Neural cell (in vitro differentiated cells): Measurements from ENCODE around the gene SLC17A9. TPM values are rescaled to one million over a fixed set of nuclear protein-coding genes. Genes with fewer than 3 reads are reported as not detected.

Source experiments
- H2AFZ ChIP-seq: fragments of 200-600, 300-800 bp; sonication (generic), shearing (Covaris generic); 2 replicates; pipeline ENCODE4 v1.6.0; 2014; ENCODE audit warnings: low read depth, mild to moderate bottlenecking, antibody characterized with exemption, low read length, moderate library complexity
- H3F3A ChIP-seq: fragments of 200-600 bp; shearing (Covaris generic); 2 replicates; pipeline ENCODE4 v1.6.1; 2016; ENCODE audit warnings: mild to moderate bottlenecking, moderate library complexity, mixed read lengths, antibody characterized with exemption, low read length; ENCODE audit not compliant: insufficient read depth, poor library complexity, severe bottlenecking
- H3K27ac ChIP-seq: fragments of 200-600, 300-800 bp; sonication (generic), shearing (Covaris generic); 2 replicates; pipeline ENCODE4 v1.5.1; 2014; ENCODE audit warnings: mild to moderate bottlenecking, low read length, moderate library complexity
- H3K27me3 ChIP-seq: fragments of 300-800, 200-600 bp; sonication (generic), shearing (Covaris generic); 2 replicates; pipeline ENCODE4 v1.6.0; 2014; ENCODE audit warnings: mild to moderate bottlenecking, low read depth, low read length, moderate library complexity; ENCODE audit not compliant: insufficient read depth
- H3K36me3 ChIP-seq: fragments of 300-800, 200-600 bp; sonication (generic), shearing (Covaris generic); 2 replicates; pipeline ENCODE4 v1.5.1; 2014; ENCODE audit warnings: mild to moderate bottlenecking, antibody characterized with exemption, low read length, moderate library complexity; ENCODE audit not compliant: insufficient read depth
- H3K4me2 ChIP-seq: fragments of 300-800, 200-600 bp; sonication (generic), shearing (Covaris generic); 2 replicates; pipeline ENCODE4 v1.6.0; 2014; ENCODE audit warnings: mild to moderate bottlenecking, low read length
- H3K4me3 ChIP-seq: fragments of 300-800, 200-600 bp; sonication (generic), shearing (Covaris generic); 2 replicates; pipeline ENCODE4 v1.5.1; 2014; ENCODE audit warnings: mild to moderate bottlenecking, low read length, moderate library complexity
- H3K79me2 ChIP-seq: fragments of 200-600 bp; shearing (Covaris generic); replicated peaks from 2 replicates; pipeline ENCODE4 v1.6.0; 2014; ENCODE audit warnings: mild to moderate bottlenecking, low read length, moderate library complexity; ENCODE audit not compliant: insufficient read depth
- H3K9ac ChIP-seq: fragments of 300-800, 200-600 bp; sonication (generic), shearing (Covaris generic); 2 replicates; pipeline ENCODE4 v1.6.1; 2016; ENCODE audit warnings: mild to moderate bottlenecking, low read length, mixed read lengths
- H3K9me2 ChIP-seq: fragments of 200-600 bp; shearing (Covaris generic); 2 replicates; pipeline ENCODE4 v1.6.1; 2016; ENCODE audit warnings: mild to moderate bottlenecking, low read length, mixed read lengths; ENCODE audit not compliant: insufficient read depth
- H3K9me3 ChIP-seq: fragments of 200-600, 300-800 bp; sonication (generic), shearing (Covaris generic); 2 replicates; pipeline ENCODE4 v1.6.1; 2016; ENCODE audit warnings: mild to moderate bottlenecking, mixed run types, low read length, moderate library complexity, mixed read lengths
- H4K20me1 ChIP-seq: fragments of 200-600 bp; shearing (Covaris generic); 2 replicates; pipeline ENCODE4 v1.6.1; 2016; ENCODE audit warnings: mild to moderate bottlenecking, mixed run types; ENCODE audit not compliant: insufficient read depth
- EP300 ChIP-seq: fragments of 450-650 bp; conservative IDR thresholded peaks from 2 replicates; pipeline ENCODE4 v1.6.1; 2014; ENCODE audit warnings: antibody characterized with exemption, mild to moderate bottlenecking, moderate library complexity; ENCODE audit not compliant: poor library complexity, severe bottlenecking
- EZH2 ChIP-seq: fragments of 200-600, 300-800 bp; shearing (Covaris generic), sonication (generic); IDR thresholded peaks from 2 replicates; pipeline ENCODE4 v1.6.1; 2014; ENCODE audit warnings: antibody characterized with exemption, low read length, borderline replicate concordance, mild to moderate bottlenecking; ENCODE audit not compliant: insufficient read depth, poor library complexity, severe bottlenecking
- MXI1 ChIP-seq: fragments of 450-650 bp; conservative IDR thresholded peaks from 2 replicates; pipeline ENCODE4 v1.6.1; 2014; ENCODE audit warnings: antibody characterized with exemption, mild to moderate bottlenecking; ENCODE audit not compliant: poor library complexity, severe bottlenecking
- POLR2AphosphoS5 ChIP-seq: IDR thresholded peaks from 2 replicates; pipeline ENCODE4 v1.6.1; 2012
- RAD21 ChIP-seq: fragments of 450-650 bp; conservative IDR thresholded peaks from 2 replicates; pipeline ENCODE4 v1.6.1; 2014; ENCODE audit warnings: antibody characterized with exemption, mild to moderate bottlenecking, moderate library complexity
- SMC3 ChIP-seq: fragments of 450-650 bp; conservative IDR thresholded peaks from 2 replicates; pipeline ENCODE4 v1.6.1; 2014; ENCODE audit warnings: antibody characterized with exemption, mild to moderate bottlenecking, moderate library complexity; ENCODE audit not compliant: poor library complexity
- TAF1 ChIP-seq: IDR thresholded peaks from 2 replicates; pipeline ENCODE4 v1.6.1; 2012; ENCODE audit warnings: low read depth
- polyA plus RNA-seq: library from polyadenylated mRNA; depleted of rRNA; stranded (reverse); fragments of >200 nt; gene quantifications from 2 replicates; pipeline ENCODE4 v1.2.3, GENCODE V29; 2014
- TF ChIP-seq, protein P1 (sequence below): fragments of 450-650 bp; IDR thresholded peaks from 2 replicates; pipeline ENCODE4 v1.5.1; 2014; ENCODE audit warnings: antibody characterized with exemption, mild to moderate bottlenecking, moderate library complexity; ENCODE audit not compliant: poor library complexity, severe bottlenecking
- TF ChIP-seq, protein P2 (sequence below): IDR thresholded peaks from 2 replicates; pipeline ENCODE4 v1.6.1; 2012; ENCODE audit warnings: borderline replicate concordance

Gene SLC17A9
- polyA plus RNA-seq, 1 donor from 2014 or later: not detected

DNA sequence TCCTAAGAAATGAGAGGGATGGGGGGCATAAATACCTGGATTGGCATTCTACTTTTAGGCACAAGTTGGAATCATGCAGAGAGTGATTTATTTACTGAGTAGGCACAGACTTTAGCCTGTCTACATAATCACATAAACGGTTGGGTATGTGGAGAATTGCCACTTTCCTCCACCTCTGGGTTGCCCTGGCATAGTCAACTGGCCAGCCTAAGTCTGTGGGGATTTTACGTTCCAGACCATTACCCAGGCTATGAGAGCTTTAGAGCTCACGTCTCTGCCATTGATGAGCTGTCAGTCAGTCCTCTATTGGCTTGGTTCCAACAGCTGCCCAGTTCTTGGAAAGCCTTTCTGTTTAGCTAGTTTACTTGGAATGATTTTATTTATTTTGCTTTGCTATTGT, 59.3 kb downstream of the SLC17A9 start:
- Histone ChIP-seq H3K36me3 (no peaks in the 10 kb centered on the region), H3K4me2 (no peak overlapping the region), H3K9me3 (peaks cover 3% of the 10 kb centered on the region), H3K9me2 (no peaks in the 10 kb centered on the region), H3F3A (no peaks in the 10 kb centered on the region), H3K27me3 (peaks cover 28% of the 10 kb centered on the region), H3K4me3 (no peak overlapping the region), H4K20me1 (no peaks in the 10 kb centered on the region), H3K9ac (no peak overlapping the region), H3K79me2 (no peaks in the 10 kb centered on the region), H3K27ac (no peak overlapping the region), H2AFZ (no peak overlapping the region)
- TF ChIP-seq SMC3 (no peak), EP300 (no peak), EZH2 (no peak), MXI1 (no peak), POLR2AphosphoS5 (no peak), TAF1 (no peak), RAD21 (no peak)
- TF ChIP-seq, protein P1, sequence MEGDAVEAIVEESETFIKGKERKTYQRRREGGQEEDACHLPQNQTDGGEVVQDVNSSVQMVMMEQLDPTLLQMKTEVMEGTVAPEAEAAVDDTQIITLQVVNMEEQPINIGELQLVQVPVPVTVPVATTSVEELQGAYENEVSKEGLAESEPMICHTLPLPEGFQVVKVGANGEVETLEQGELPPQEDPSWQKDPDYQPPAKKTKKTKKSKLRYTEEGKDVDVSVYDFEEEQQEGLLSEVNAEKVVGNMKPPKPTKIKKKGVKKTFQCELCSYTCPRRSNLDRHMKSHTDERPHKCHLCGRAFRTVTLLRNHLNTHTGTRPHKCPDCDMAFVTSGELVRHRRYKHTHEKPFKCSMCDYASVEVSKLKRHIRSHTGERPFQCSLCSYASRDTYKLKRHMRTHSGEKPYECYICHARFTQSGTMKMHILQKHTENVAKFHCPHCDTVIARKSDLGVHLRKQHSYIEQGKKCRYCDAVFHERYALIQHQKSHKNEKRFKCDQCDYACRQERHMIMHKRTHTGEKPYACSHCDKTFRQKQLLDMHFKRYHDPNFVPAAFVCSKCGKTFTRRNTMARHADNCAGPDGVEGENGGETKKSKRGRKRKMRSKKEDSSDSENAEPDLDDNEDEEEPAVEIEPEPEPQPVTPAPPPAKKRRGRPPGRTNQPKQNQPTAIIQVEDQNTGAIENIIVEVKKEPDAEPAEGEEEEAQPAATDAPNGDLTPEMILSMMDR: no peak
- TF ChIP-seq, protein P2, sequence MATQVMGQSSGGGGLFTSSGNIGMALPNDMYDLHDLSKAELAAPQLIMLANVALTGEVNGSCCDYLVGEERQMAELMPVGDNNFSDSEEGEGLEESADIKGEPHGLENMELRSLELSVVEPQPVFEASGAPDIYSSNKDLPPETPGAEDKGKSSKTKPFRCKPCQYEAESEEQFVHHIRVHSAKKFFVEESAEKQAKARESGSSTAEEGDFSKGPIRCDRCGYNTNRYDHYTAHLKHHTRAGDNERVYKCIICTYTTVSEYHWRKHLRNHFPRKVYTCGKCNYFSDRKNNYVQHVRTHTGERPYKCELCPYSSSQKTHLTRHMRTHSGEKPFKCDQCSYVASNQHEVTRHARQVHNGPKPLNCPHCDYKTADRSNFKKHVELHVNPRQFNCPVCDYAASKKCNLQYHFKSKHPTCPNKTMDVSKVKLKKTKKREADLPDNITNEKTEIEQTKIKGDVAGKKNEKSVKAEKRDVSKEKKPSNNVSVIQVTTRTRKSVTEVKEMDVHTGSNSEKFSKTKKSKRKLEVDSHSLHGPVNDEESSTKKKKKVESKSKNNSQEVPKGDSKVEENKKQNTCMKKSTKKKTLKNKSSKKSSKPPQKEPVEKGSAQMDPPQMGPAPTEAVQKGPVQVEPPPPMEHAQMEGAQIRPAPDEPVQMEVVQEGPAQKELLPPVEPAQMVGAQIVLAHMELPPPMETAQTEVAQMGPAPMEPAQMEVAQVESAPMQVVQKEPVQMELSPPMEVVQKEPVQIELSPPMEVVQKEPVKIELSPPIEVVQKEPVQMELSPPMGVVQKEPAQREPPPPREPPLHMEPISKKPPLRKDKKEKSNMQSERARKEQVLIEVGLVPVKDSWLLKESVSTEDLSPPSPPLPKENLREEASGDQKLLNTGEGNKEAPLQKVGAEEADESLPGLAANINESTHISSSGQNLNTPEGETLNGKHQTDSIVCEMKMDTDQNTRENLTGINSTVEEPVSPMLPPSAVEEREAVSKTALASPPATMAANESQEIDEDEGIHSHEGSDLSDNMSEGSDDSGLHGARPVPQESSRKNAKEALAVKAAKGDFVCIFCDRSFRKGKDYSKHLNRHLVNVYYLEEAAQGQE: no peak

DNA sequence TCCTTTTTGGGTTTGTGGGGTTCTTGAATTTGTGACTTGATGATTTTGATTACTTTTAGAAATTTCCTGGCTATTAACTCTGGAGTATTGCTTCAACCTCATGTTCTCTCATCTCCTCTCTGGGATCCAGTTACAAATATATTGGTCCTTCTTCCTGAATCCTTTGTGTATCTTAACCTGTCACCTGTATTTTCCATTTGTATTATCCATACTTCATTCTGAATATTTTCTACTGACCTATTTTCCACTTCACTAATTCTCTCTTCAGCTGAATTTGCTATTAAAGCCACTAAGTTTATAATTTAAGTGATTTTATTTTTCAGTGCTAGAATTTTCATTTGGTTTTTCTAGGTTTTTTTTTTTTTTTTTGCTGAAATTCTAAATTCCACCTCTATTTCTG, 60.7 kb downstream of the SLC17A9 start:
- Histone ChIP-seq H3K9me3 (peaks cover 3% of the 10 kb centered on the region), H3K27me3 (peaks cover 14% of the 10 kb centered on the region), H3K27ac (no peak overlapping the region), H3K79me2 (no peaks in the 10 kb centered on the region), H2AFZ (no peak overlapping the region), H4K20me1 (no peaks in the 10 kb centered on the region), H3K36me3 (no peaks in the 10 kb centered on the region), H3K4me3 (no peak overlapping the region), H3K9ac (no peak overlapping the region), H3F3A (no peaks in the 10 kb centered on the region), H3K4me2 (no peak overlapping the region), H3K9me2 (no peaks in the 10 kb centered on the region)
- TF ChIP-seq, protein P2: no peak
- TF ChIP-seq SMC3 (no peak), EZH2 (no peak), TAF1 (no peak)
